Activated CD4-positive, alpha-beta T cell treated with anti-CD3 and anti-CD28 coated beads for 1 hour (primary cell): ENCODE measurements around the gene CFAP299.
"Not testable (repeated sequence)": the region's sequence is repeated elsewhere in the genome, so short reads cannot be mapped to it uniquely, and the experiment has no call there.

ENCODE experiments used
- DNase-seq: peaks from one replicate; pipeline ENCODE4 v3.0.0-alpha.2; 2020

The CFAP299 gene

DNA sequence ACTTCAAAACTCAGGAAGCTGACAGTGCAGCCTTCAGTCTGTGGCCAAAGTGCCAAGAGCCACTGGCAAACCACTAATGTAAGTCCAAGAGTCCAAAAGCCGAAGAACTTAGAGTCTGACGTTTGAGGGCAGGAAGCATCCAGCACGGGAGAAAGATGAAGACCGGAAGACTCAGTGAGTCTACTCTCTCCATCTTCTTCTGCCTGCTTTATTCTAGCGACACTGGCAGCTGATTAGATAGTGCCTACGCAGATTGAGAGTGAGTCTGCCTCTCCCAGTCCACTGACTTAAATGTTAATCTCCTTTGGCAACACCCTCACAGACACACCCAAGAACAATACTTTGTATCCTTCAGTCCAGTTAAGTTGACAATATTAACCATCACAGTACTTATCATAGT, 414.0 kb downstream of the CFAP299 start:
- not testable (repeated sequence) for DNase-seq

DNA sequence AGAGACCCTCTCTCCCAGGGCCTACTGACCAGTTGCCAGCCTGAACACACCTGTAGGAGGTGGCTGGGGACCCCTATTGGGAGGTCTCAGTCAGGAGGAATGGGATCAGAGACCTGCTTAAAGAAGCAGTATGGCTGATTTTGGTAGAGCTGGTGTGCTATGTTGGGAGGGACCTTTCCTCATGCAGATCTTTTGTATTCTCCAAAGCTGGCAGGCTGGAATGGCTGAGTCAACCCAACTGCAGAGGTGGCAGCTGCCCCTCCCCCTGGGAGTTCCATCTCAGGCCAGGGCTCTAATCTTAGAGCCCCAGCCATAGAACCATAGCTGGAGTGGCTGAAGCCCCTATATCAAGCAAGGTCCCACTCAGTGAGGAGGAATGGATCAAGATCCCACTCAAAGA, 415.7 kb downstream of the CFAP299 start:
- no peak for DNase-seq

DNA sequence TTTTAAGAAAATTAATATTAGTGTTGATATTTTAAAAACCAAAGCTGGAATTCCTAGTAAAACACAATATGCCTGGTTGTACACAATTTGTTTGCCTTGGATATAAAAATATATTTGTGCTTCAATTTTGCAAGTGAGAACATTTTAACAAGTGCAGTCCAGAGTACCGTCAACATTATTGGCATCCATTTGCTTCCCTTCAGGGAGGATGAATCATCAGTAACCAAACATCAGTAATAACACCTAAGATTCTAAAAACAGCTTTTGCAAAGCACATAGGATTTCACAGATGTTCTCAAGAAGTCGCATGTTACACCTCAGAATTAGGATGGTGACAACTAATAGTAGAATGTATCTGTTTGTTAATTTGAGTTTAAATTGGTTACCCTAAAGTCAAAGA, 432.4 kb downstream of the CFAP299 start:
- no peak for DNase-seq

DNA sequence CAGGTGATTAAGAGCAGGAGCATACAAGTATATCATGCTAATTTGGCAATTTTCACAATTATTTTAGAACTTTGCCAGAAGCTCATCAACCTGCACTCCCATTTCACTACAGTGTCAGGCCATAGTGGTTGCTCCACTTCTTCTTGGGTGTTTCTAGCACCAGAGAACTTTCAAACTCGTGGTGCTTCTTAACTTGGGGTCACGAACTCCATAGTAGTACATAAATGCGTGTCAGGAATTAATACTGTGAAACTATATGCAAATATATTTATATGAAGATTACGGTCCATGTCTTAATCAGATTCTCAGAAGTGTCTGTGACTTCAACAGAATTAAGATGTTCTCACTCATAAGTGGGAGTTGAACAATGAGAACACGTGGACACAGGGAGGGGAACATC, 440.6 kb downstream of the CFAP299 start:
- DNase-seq, result no peak

DNA sequence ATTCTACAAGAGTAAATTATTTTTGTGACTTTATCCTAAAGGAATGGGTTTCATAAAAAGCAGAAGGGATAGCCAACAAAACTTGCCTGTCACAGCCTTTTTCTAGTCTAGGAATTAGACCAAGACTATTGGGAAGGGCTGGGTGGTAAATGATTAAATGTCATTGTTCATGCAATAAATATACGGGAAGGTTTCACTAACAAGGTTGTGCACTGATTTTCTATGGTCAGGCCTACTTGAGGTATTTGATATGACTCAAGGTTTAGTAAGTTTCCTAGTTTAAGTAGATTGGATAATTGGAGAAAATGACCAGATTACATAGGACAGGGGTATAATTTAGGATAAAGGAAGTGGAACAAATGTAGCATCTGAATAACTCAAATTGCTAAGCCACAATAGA, 445.9 kb downstream of the CFAP299 start:
- no peak for DNase-seq

DNA sequence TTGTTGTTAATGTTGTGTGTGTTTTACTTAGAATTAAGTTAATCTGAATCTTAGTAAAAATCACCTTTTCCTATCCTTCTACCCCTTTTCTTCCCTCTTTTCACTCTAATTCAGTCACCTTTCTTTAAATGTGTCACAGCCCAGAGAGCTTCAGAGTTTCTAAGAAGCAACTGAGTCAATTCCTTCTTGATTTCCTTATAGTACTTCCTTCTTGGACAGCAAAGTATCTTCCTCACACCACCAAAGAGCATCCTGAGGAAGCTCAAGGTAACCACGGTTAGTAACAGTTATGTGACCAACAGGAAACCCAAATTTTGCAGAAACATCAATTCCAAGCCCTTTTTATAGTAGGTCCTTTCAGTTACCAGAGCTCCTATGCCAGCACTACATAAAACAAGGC, 451.8 kb downstream of the CFAP299 start:
- no peak for DNase-seq

DNA sequence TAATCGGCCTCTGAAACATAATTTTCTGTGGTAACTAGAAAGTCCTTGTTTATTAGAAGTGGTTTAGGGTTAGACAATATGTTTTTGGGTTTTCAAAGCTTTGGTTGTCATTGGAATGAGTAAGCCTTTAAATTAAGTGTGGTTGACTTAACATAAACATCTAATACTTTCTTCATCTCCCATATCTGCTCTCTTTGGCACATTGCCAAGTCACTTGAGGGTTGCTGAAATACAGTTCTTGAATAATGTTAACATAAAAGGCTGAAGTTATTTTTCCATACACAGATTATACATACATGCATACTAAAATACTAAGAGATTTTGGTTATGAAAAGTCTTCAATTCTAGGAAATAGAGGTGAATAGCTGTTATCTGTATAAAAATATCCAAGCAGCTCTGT, 453.3 kb downstream of the CFAP299 start:
- DNase-seq, result no peak

DNA sequence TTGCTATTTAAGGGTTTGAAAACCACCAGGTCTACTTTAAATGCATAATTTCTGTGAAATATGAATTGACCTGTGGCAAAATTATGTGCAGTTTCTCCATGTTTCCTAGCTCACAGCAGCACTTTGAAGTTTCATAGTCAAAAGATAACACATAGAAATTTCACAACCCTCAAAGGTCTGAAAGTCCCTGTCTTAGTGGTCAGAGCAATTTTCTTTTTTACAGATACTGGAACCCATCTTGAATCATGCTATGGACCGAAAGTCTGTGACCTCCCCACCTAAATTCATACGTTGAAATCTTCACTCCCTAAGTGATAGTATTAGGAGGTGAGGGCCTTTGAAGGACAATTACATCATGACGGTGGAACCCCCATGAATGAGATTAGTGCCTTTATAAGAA, 454.6 kb downstream of the CFAP299 start:
- no peak for DNase-seq

DNA sequence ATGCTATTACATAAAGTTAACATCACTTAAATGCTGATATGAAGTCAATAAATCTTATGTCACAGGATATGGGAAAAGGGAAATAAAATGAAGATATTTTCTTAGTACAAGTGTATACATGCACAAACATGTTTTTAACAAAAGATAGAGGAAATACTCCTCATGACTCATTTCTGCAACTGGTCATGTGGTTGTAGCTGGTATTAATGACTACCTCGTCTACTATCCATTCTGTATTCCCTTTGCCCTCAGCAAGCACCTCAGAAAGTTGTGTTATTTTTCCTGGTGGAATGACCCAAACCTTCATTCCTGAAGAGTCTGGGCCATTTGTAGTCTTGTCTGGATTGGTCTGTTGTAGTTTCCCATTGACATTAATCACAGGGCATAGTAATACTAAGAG, 458.1 kb downstream of the CFAP299 start:
- not testable (repeated sequence) for DNase-seq

DNA sequence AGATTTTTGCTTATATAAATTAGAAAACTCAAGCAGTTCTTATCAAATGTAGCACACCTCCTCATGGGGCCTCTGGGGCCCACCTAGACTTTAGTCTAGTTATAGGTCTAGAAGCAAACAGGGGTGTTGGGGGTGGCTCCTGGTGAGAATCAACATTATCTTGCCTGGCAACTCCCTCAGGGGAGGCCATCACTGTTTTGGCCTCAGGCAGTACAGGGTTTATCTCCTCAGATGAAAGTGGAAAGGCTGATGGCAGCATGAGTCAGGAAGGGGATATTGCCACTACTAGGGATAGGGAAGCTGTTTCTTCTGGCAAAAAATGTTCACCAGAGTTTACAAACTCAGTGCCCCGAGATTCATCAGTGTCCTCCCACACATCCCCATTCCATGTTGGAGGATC, 462.6 kb downstream of the CFAP299 start:
- no peak for DNase-seq

DNA sequence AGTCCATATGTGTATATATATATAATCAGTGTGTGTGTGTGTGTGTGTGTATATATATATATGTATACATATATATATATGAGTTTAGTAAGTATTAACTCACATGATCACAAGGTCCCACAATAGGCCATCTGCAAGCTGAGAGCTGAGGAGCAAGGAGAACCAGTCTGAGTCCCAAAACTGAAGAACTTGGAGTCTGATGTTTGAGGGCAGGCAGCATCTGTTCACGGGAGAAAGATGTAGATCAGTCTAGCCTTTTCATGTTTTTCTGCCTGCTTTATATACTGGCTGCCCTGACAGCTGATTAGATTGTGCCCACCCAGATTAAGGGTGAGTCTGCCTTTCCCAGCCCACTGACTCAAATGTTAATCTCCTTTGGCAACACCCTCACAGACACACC, 465.2 kb downstream of the CFAP299 start:
- not testable (repeated sequence) for DNase-seq

DNA sequence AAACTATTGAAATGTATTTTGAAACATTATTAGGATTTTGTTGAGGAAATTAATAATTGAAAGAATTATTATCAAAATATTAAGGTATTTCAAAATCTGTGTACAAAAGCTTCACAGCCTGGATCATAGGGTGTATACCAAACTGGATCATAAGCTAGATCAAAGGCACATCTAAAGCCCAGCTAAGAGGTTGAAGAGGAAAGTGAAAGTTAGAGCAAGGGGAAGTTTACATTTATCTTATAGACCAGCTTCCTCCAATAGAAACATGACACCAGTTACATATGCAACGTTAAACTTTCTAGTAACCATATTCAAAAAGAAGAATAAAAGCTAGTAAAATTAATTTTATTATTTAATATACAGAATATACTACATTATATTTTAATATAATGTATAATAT, 467.8 kb downstream of the CFAP299 start:
- DNase-seq, result no peak

DNA sequence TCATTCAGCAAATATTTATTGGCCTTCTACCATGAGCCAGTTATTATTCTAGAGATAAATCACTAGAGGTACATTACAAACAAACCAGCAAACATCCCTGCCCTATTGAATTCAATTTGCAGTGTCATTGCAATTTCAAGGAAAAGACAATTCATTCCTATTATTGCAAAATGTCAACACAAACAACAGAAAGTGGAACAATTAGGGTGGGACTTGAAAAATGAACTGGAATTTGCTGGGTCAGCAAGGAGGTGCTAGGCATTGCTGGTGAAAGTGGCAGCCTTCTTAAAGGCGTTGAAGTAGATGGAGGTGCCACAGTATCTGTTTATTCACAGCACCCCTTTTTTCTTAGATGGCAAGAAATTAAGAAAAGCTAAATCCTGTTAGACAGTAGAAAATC, 470.9 kb downstream of the CFAP299 start:
- DNase-seq, result no peak

DNA sequence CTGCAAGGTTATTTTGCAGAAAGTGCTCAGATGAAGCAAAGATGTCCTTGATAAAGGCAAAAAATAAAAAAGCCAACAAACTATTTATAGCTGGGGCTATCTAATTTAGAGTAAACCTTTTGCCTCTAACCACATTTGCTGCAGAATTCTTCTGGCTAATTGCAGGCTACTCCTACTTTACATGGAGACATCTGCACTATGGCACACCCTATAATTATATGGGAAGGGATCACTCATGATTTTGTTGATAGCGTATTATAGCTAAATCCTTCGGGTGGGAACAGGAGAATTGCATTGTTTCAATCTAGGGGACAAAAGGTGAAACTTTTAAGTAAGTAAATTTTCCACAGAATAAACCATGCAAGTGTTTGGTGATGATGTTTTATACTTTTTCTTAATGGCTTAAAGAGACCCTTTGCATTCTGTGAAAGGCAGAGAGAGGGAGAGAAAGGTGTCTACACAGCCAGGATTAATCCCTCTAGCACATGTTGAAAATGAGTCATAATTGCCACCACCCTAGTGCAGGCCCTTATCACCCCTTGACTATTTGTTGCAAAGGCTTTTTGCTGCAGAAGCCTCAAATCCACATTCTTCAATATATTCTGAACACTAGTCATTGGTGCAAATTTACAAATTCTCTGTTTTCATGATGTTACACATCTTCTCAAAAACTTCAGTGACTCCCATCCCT, 473.7 kb downstream of the CFAP299 start:
- DNase-seq, result no peak

DNA sequence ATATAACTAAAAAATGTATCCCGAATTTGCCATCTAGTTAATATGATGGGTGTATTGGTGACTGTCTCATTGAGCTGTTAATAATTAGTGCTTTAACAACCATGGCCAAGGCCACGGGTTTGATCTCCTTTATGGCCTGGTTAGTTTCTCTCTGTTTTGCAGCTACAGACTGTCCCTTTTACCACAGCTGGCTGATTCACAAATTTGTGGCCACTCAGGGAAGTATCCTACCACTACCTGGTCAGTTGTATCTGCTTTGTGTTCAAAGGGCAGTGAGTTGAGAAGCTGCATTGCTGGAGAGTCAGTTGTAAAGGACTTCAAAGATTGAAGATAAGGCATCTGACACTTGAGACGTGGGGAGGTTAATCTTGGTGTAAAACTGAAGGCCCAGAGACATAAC, 475.9 kb downstream of the CFAP299 start:
- no peak for DNase-seq

DNA sequence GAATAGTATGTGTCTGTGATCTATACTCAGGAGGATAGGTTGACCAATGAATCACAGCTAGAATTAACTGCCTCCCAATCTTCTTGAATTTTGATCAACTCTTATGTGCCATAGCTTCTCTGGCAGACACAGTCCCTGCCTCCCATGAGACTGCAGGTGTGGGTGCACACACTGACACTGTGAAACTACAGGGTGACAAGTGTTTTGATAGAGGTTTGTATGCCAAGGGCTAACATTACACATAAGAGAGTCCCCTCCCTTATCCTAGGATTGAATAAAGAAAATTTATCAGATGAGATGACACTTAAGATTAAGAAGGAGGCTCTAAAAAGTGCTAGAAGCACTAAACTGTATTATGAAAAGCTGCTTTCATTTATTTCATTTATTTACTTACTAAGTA, 476.6 kb downstream of the CFAP299 start:
- DNase-seq, result no peak

DNA sequence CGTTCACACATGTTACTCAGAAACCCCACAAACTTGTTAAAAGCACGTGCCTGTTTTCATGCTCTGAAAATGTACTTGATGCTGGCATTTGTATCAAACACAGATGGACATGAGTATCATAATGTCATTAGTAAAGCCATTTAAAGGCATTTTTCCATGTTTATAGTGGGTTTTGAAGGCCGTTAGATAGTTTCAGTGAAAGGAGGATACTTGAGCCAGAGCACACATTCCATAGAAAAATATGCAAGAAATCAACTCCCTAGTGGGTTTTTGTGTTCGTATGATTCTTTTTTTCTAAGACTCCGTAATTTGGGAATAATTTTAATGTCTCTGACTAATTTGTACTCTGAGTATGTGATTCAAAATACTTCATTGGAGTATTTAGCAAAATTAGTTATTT, 478.7 kb downstream of the CFAP299 start:
- no peak for DNase-seq

DNA sequence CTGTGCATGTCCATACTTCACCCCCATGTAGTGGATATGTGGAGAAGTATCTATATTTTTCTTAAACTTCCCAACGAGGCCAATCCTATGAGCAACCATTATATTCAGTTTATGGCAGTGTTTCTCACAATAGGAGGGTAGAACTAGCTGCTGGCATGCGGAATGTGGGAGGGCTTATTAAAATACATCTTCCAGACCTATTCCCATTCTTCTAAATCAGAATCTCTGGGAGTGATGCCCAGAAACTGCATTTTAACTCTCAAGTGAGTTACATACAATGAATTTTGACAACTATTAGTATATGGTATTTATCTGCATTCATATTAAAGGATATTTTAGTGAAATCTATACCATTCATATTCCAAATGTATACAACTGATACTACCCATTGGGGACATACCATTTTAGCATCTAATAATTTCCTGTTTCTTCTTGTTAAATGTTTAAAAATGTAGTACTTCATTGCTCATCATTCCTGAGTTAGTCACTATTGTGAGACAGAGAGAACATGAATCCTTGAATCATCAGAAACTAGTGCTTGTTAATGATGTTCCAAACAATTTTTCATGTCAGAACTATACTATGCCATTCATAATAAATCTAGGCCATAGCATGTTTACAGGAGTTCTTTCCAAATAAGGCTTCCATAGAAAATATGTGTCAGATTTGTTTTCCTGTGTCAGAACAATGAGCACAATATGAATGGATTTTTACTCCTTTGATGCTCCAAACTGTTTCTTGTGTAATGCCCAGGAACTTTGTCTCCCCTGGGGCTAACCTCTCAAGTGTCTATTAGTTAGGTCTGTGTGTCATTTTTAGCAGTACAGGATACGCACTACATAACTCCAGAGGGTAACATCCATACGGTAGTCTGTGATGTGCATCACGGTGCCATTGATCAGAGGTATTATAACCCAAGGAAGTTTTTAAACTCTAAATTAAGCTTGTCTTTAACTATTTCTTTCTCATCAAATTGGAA, 496.1 kb downstream of the CFAP299 start:
- no peak for DNase-seq

DNA sequence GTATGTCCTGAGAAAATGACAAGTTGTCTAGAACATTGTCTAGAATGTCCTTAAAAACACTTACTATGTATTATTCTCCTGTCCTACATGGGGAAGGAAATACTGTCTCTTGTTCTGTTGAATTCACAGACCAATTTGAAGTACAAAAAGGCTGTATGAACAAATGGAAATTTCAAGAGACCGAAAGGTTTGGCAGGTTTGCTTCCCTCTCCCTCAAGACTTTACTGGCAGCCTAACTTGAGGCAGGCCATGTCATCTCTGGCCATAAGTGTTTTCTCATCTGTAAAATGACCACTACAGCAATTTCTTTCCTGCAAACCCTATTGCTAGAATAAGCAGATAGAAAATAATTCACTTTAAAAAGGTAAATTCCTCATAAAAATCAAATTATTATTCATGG, 503.8 kb downstream of the CFAP299 start:
- no peak for DNase-seq

DNA sequence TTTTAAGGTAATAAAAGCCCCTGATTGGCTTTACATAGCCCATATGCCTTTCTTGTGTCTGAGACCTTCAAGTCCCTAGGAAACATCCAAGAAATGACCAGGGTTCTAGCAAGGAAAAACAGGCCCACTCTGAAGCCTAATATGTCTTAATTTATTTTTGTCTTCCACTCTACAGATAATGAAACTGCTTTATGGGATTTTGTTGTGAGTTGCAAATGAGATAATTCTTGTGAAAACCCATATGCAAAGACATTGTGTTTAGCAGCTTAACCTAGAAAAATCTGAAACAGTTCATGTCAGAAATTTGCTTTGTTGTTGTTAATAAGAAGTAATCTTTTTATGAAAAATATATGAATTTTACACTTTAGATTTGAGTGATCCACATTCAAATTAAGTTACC, 504.3 kb downstream of the CFAP299 start:
- no peak for DNase-seq

DNA sequence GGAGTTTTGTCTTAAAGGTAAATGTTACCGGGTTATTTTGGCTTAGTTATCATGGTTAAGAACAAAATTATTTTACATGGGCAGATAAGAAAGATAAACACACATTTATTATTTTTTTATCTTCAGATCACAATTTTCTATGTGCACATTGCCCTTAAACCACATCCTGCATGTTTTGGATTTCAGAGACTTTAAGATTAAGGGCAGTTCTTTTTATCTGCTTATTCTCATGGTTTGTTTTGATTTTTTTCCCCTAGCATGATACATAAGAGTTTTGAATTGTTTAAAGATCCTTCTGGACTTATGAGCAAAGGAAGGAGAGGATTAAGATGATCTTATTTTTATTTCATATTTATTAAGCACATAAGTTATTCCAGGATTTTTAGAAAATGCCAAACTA, 504.9 kb downstream of the CFAP299 start:
- no peak for DNase-seq

DNA sequence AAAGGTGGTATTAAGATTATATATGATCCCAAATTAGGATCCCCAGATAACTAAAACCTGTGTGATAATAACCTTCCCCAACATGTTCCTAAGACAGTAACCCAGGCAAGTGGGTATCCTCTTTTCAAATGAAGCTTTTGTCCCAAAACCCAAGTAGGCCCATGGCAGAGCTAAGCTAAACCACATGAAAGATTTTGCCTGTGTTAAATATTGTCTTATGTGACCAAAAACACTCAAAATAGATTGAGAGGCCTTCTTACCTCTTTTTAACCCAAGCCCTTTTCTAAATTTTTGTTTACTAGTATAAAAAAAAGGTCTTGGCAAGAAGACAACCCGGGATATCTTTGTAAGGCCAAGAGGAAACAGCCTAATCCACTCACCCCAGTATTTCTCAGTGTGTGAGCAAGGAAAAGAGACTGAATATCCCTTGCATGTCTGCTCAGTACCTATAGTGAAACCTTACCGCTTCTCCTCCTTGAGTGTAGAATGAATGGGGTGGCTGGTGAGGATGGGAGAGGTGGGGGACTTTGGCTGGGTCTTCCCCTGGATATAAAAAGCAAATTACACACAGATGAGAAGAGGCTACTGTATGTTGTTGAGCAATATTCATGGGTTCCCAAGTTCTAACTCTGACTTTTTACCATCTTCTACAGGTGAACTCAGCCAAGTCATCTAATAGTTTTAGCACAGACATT, 506.2 kb downstream of the CFAP299 start:
- no peak for DNase-seq

DNA sequence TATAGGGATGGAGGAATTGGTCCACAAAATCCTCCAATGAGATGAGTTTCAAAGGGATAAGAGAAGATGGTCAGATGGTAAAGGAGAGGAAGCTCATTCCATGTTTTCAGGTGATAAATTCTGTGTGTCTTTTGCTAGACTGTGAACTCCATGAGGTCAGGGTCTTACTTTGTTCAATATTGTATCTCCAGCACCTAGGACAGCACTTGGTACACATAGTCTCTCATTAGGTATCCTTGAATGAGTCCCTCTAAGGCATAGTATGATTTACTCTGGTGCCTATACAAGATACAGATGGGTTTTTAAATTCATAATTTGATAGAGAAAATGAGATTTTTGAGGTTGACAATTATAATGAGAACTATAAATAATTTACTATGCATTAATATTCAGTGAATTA, 510.7 kb downstream of the CFAP299 start:
- DNase-seq, result no peak

DNA sequence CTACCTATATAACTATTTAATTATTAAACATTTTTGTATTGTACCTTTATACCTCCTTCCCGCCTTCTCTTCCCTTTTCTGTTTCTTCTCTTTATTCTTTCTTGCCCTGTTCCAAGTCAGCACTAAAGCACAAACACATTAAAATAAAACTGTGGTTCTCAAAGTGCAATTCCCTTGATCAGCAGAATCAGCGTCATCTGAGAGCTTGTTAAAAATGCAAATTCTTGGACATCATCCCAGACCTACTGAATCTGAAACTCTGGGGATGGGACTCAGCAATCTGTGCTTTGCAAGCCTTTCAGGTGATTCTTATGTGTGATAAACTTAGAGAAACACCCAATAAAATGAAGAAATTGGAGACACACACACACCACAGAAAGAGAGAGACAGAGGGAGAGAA, 516.5 kb downstream of the CFAP299 start:
- no peak for DNase-seq
